Measurements from ENCODE around the gene ZBTB9. TPM values are rescaled to one million over a fixed set of nuclear protein-coding genes. Genes with fewer than 3 reads are reported as not detected.

ZBTB9 gene
- total RNA-seq, 1 experiment from 2014 or later: 5.2 TPM

GRCh38 chr6:33418690-33419291 is 35.6 kb upstream of the ZBTB9 start:
- no peak for DNase-seq (ENCODE audit: extremely low read depth, low read depth)

GRCh38 chr6:33419580-33420490 is 34.5 kb upstream of the ZBTB9 start, which contains the start of gene SYNGAP1:
TSS of gene SYNGAP1 (plus strand) at chr6:33420065. CDS start at chr6:33420265, 200 bp downstream.
- no peak for DNase-seq (ENCODE audit: extremely low read depth, low read depth)

GRCh38 chr6:33420491-33421343 is 33.7 kb upstream of the ZBTB9 start:
- no peak for DNase-seq (ENCODE audit: extremely low read depth, low read depth)

GRCh38 chr6:33421344-33421643 is 33.1 kb upstream of the ZBTB9 start:
- no peak for DNase-seq (ENCODE audit: extremely low read depth, low read depth)

GRCh38 chr6:33423777-33424176 is 30.6 kb upstream of the ZBTB9 start:
- no peak for DNase-seq (ENCODE audit: extremely low read depth, low read depth)

GRCh38 chr6:33424855-33425667 is 29.3 kb upstream of the ZBTB9 start:
- no peak for DNase-seq (ENCODE audit: extremely low read depth, low read depth)

GRCh38 chr6:33425668-33426577 is 28.5 kb upstream of the ZBTB9 start:
- peak; percentile 81 for DNase-seq (ENCODE audit: extremely low read depth, low read depth)

- DNase-seq (ENCODE audit: extremely low read depth, low read depth): no peak
Observed at GRCh38 chr6:33426590-33427511, 27.5 kb upstream of the ZBTB9 start.

GRCh38 chr6:33427585-33428223 is 26.7 kb upstream of the ZBTB9 start:
- DNase-seq (ENCODE audit: extremely low read depth, low read depth): no peak

DNA sequence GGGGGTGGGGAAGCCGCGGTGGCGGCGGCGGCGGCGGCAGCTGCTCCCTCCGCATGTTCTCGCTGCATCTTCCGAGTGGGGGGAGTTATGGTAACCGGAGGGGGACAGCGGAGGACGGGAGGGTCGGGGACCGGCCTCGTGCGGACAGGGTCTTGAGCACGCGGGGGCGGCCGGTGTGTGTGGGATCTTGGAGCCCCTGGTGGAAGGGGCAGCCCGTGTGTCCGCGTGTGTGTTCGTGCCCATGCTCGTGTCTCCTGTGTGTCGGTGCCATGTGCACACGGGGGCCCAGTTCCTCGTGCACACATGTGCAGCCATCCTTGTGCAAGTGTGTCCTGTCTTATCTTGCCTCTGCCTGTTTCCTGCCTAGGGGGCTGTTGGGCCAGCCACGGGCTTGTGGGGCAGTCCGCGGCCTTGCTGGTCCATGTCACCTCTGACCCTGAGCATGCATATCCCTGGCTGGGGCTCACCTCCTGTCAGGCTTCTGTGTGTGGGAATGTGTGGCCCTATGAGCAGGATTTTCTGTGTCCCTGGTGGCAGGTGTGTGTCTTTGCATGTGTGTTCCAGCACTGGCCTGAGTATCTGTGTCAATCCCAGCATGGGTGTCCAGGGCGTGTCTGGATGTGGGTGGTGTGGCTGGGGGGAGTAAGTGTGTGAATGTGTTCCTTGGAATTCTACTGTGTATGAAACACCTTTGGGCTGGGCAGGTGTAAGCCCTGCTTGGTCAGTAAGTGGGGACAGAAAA is 26.0 kb upstream of the ZBTB9 start:
- DNase-seq (ENCODE audit: extremely low read depth, low read depth): no peak

GRCh38 chr6:33428966-33429749 is 25.2 kb upstream of the ZBTB9 start:
- DNase-seq (ENCODE audit: extremely low read depth, low read depth): no peak

DNA sequence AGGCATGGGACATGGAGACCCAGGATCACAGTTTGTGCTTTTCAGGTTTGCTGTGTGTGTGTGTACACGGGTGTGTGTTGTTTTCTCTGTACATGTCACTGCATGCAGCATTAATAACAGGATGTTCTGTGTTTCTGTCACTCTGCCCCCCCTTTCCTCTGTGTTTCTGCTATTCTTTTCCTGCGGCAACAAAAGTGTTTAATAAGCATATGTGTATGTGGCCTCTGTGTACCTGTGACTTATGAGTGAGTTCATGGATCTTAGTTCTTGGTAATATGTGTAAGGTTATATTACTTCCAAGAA is 24.7 kb upstream of the ZBTB9 start:
- no peak for DNase-seq (ENCODE audit: extremely low read depth, low read depth)

GRCh38 chr6:33430334-33430733 is 24.0 kb upstream of the ZBTB9 start:
- DNase-seq (ENCODE audit: extremely low read depth, low read depth): no peak

- no peak for DNase-seq (ENCODE audit: extremely low read depth, low read depth)
Observed at GRCh38 chr6:33430991-33431879, 23.1 kb upstream of the ZBTB9 start.

DNA sequence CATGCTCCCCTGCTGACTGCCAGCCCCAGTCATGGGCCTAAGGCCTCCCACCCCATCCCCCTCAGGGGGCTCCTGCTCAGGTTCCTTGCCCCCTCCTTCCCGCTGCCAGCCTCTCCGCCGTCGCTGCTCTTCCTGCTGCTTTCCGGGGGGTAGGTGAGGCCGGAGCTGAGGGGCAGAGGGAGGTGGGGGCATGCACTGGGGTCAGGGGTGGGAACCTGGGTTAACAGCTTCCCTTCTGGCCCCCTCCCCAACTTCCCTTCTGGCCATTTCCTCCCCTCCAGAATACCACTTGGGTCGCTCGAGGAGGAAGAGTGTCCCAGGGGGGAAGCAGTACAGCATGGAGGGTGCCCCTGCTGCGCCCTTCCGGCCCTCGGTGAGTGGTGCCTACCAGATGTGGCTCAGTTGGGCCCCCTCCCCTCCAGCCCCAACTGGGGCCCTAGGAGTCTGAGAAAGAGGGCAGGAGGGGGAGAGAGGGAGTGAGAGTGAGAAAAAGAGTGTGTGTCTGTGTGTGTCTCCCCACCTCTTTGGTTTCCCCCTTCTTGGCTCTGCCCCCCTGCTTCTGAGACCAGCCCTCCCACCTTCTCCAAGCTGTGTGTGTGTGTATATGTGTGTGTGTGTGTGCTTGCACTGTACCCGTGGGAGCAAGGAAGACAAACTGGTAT is 22.4 kb upstream of the ZBTB9 start:
- no peak for DNase-seq (ENCODE audit: extremely low read depth, low read depth)
